ENCODE measurements around the gene HPSE2. TPM values are rescaled to one million over a fixed set of nuclear protein-coding genes. Genes with fewer than 3 reads are reported as not detected.

The HPSE2 gene
- total RNA-seq, 1 donor from 2014 or later, result not detected

DNA sequence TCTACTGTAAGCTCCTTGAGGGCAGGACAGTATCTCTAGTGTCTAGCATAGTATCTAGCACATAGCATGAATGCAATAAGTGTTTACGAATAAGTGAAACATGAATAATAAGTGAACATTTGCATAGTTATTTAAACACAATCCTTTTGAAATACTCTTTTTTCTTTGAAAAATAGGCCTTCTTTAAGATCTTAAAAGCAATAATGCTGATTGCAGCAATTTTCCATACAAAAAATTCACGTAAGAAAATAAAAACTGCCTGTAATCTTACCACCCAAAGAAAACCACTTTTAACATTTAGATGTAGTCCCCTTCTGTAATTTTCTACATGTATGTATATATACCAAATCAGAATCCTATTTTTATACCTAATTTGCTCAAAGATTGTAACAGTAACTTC is 626.4 kb downstream of the HPSE2 start:
- Mint-ChIP-seq H3K9me3 (no peaks in the 10 kb centered on the region), H3K4me3 (no peak overlapping the region), H3K27ac (ENCODE audit: unreplicated experiment) (no peak overlapping the region), H3K36me3 (ENCODE audit: low read depth) (no peaks in the 10 kb centered on the region), H3K4me1 (no peaks in the 10 kb centered on the region), H3K27me3 (ENCODE audit: low read depth) (peaks cover 17% of the 10 kb centered on the region)
- DNase-seq (ENCODE audit: low read depth, low spot score), result no peak
- TF ChIP-seq, protein P1, sequence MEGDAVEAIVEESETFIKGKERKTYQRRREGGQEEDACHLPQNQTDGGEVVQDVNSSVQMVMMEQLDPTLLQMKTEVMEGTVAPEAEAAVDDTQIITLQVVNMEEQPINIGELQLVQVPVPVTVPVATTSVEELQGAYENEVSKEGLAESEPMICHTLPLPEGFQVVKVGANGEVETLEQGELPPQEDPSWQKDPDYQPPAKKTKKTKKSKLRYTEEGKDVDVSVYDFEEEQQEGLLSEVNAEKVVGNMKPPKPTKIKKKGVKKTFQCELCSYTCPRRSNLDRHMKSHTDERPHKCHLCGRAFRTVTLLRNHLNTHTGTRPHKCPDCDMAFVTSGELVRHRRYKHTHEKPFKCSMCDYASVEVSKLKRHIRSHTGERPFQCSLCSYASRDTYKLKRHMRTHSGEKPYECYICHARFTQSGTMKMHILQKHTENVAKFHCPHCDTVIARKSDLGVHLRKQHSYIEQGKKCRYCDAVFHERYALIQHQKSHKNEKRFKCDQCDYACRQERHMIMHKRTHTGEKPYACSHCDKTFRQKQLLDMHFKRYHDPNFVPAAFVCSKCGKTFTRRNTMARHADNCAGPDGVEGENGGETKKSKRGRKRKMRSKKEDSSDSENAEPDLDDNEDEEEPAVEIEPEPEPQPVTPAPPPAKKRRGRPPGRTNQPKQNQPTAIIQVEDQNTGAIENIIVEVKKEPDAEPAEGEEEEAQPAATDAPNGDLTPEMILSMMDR (conservative IDR thresholded peaks at IDR 0.05), result no peak

DNA sequence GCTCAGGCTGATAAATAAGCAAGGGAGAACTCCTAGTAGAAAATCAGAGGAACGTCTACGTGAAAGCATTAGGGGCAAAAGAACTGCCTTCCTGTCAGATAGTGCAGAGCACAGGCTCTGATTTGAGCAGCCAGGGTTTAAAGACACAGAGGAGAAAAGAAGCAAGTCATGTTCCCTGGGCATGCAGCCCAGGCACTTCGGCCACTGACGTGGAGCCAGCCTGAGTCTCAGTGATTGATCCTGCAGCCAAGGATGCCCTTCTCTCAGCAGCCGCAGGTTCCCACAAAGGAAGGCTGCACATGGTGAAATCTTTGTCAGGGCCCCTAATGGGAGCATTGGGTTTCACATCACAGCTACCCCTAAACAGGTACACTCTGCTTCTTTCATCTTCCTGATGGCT is 627.2 kb downstream of the HPSE2 start:
- no peak overlapping the region for H3K4me3 Mint-ChIP-seq
- peaks cover 17% of the 10 kb centered on the region for H3K27me3 Mint-ChIP-seq (ENCODE audit: low read depth)
- no peaks in the 10 kb centered on the region for H3K36me3 Mint-ChIP-seq (ENCODE audit: low read depth)
- H3K27ac Mint-ChIP-seq (ENCODE audit: unreplicated experiment), result no peak overlapping the region
- no peaks in the 10 kb centered on the region for H3K9me3 Mint-ChIP-seq
- TF ChIP-seq, protein P1 (conservative IDR thresholded peaks at IDR 0.05), result no peak
- no peaks in the 10 kb centered on the region for H3K4me1 Mint-ChIP-seq
- no peak for DNase-seq (ENCODE audit: low read depth, low spot score)

DNA sequence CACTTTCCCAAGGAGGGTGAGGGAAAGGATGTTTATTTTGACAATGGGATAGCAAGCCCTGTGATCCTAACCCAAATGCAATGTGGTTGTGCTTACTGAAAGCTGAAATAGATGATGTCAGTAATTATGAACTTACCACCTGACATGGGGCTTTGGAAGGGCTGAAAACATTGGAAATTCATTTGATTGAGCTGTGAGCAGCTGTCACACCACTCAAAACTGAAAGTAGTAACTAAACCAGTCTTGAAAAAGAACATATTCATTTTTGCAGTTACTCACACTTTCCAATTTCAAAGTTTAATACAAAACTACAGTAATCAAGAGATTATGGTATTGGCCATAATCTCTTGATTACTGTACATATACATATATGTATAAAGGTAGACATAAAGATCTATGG is 633.4 kb downstream of the HPSE2 start:
- H3K36me3 Mint-ChIP-seq (ENCODE audit: low read depth), result peaks cover 4% of the 10 kb centered on the region
- H3K9me3 Mint-ChIP-seq, result peaks cover 4% of the 10 kb centered on the region
- H3K27me3 Mint-ChIP-seq (ENCODE audit: low read depth), result peaks cover 15% of the 10 kb centered on the region
- H3K27ac Mint-ChIP-seq (ENCODE audit: unreplicated experiment), result no peak overlapping the region
- no peak overlapping the region for H3K4me3 Mint-ChIP-seq
- TF ChIP-seq, protein P1 (conservative IDR thresholded peaks at IDR 0.05), result no peak
- no peaks in the 10 kb centered on the region for H3K4me1 Mint-ChIP-seq
- no peak for DNase-seq (ENCODE audit: low read depth, low spot score)

DNA sequence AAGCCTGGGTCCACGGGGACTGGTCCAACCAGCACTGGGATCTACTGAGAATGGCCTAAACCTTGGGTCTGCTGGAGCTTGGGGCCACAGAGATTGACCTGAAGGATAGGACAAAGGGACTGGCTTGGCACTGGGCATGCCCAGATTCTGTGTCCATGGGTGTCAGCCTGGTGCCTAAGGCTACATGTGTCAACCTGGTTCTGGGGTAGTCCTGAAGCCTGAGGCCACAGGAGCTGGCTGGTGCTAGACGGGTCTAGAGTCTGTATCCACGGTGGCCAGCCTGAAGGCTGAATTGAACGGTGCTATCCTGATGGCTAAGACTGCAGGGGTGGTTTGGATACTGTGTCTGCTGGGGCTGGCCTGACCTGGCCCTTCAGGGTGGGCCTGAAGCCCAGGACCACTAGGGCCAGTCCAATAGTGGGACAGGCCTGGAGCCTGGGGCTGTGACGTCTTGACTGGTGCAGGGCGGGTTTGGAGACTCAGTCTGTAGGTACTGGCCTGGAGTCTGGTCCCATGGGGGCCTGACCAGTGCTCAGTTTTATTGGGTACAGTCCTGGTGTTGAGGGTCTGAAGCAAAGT is 636.5 kb downstream of the HPSE2 start:
- TF ChIP-seq, protein P1 (conservative IDR thresholded peaks at IDR 0.05), result no peak
- Mint-ChIP-seq H3K27me3 (ENCODE audit: low read depth) (no peaks in the 10 kb centered on the region), H3K27ac (ENCODE audit: unreplicated experiment) (peak overlapping the region; percentile 3), H3K9me3 (peaks cover 8% of the 10 kb centered on the region), H3K36me3 (ENCODE audit: low read depth) (peaks cover 4% of the 10 kb centered on the region), H3K4me1 (no peaks in the 10 kb centered on the region), H3K4me3 (no peak overlapping the region)
- DNase-seq (ENCODE audit: low read depth, low spot score), result no peak

DNA sequence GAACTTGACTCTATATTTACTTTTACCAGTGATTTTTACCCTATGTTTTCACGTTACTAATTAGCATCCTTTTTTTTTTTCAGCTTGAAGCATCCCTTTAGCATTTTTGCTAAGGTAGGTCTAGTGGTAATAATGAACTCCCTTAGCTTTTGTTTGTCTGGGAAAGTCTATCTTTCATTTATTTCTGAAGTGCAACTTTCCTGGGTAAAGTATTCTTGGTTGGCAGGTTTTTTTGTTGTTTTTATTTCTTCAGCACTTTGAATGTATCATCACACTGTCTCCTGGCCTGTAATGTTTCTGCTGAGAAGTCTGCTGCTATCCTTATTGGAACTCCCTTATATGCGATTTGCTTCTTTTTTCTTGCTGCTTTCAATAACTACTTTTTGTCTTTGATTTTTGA is 639.2 kb downstream of the HPSE2 start:
- Mint-ChIP-seq H3K9me3 (peaks cover 8% of the 10 kb centered on the region), H3K4me1 (no peaks in the 10 kb centered on the region), H3K36me3 (ENCODE audit: low read depth) (peaks cover 4% of the 10 kb centered on the region), H3K27ac (ENCODE audit: unreplicated experiment) (no peak overlapping the region), H3K27me3 (ENCODE audit: low read depth) (no peaks in the 10 kb centered on the region), H3K4me3 (no peak overlapping the region)
- no peak for DNase-seq (ENCODE audit: low read depth, low spot score)
- TF ChIP-seq, protein P1 (conservative IDR thresholded peaks at IDR 0.05), result no peak
